GM12878 (cell line): Measurements from ENCODE around the gene CFAP57. TPM values are rescaled to one million over a fixed set of nuclear protein-coding genes. Genes with fewer than 3 reads are reported as not detected.

ENCODE experiments used
- ATAC-seq: fragments of 200-7000 bp; cut with Tn5 transposase; 3 replicates; pipeline ENCODE4 v1.9.1; 2020; ENCODE audit warnings: mild to moderate bottlenecking, moderate library complexity
- BruUV-seq: library from RNA; stranded (reverse); fragments of 400-500 nt; replicated peaks from 2 replicates; lab custom pipeline; 2021; lab: Mats Ljungman, UMichigan
- CTCF ChIA-PET: fragments of 300-600 bp; sonication (Branson Sonifier 250); formaldehyde crosslinking; extraction: SDS; loops from one replicate; lab custom pipeline; 2021; ENCODE audit warnings: inconsistent platforms; lab: Yijun Ruan, JAX
- POLR2A ChIA-PET: fragments of 350-600 bp; formaldehyde crosslinking; extraction: SDS; loops from one replicate; lab custom pipeline; 2021; ENCODE audit warnings: inconsistent platforms; lab: Charles Lee
- RAD21 ChIA-PET: fragments of 300-600 bp; sonication (Branson Sonifier 250); formaldehyde crosslinking; loops from one replicate; lab custom pipeline; 2023; ENCODE audit warnings: antibody characterized with exemption; ENCODE audit not compliant: unreplicated experiment; lab: Charles Lee
- SMC1A ChIA-PET: fragments of 300-600 bp; sonication (Branson Sonifier 250); formaldehyde crosslinking; loops from one replicate; lab custom pipeline; 2023; ENCODE audit not compliant: unreplicated experiment, uncharacterized antibody; lab: Charles Lee
- DNase-seq: peaks from one replicate; pipeline ENCODE4 v3.0.0-alpha.2; 2011; ENCODE audit warnings: low read depth, low spot score
- FAIRE-seq: peaks from 3 replicates; lab custom pipeline; 2011; peaks lifted over from hg19 to GRCh38; lab: Jason Lieb, UNC
- H2AFZ ChIP-seq: 2 replicates; pipeline ENCODE4 v1.6.0; 2011; ENCODE audit warnings: low read depth, low read length, control low read depth; ENCODE audit not compliant: control insufficient read depth
- H3K27ac ChIP-seq: 2 replicates; pipeline ENCODE4 v1.5.1; 2011; ENCODE audit warnings: control low read depth; ENCODE audit not compliant: control insufficient read depth, insufficient read depth
- H3K27me3 ChIP-seq, 2 experiments: replicated peaks in 1 of 2; 2 replicates each; pipeline versions ENCODE4 v1.6.0 to v1.6.1; 2011; ENCODE audit warnings: low read length in 1 of 2; ENCODE audit not compliant: control insufficient read depth in 2 of 2, insufficient read depth in 2 of 2
- H3K36me3 ChIP-seq, 2 experiments: 2 replicates each; pipeline ENCODE4 v1.5.1; 2011; ENCODE audit warnings: low read length in 1 of 2; ENCODE audit not compliant: control insufficient read depth in 2 of 2, insufficient read depth in 2 of 2
- H3K4me1 ChIP-seq: 2 replicates; pipeline ENCODE4 v1.6.1; 2011; ENCODE audit warnings: mild to moderate bottlenecking, low read length, moderate library complexity, mixed read lengths; ENCODE audit not compliant: control insufficient read depth, insufficient read depth
- H3K4me2 ChIP-seq: 2 replicates; pipeline ENCODE4 v1.6.0; 2011; ENCODE audit warnings: control low read depth; ENCODE audit not compliant: control insufficient read depth, insufficient read depth
- H3K4me3 ChIP-seq: fragments of 200-600 bp; sonication (generic); 2 replicates; pipeline ENCODE4 v1.5.1; 2016
- H3K79me2 ChIP-seq: 2 replicates; pipeline ENCODE4 v1.6.0; 2011; ENCODE audit warnings: low read length; ENCODE audit not compliant: control insufficient read depth, insufficient read depth
- H3K9ac ChIP-seq: 2 replicates; pipeline ENCODE4 v1.8.0; 2011; ENCODE audit warnings: low read length, control low read depth, mixed read lengths; ENCODE audit not compliant: control insufficient read depth, insufficient read depth
- H3K9me3 ChIP-seq: replicated peaks from 3 replicates; pipeline ENCODE4 v1.5.1; 2011; ENCODE audit warnings: mild to moderate bottlenecking, low read length; ENCODE audit not compliant: control insufficient read depth, insufficient read depth
- H4K20me1 ChIP-seq: 2 replicates; pipeline ENCODE4 v1.6.0; 2011; ENCODE audit not compliant: control insufficient read depth, insufficient read depth
- BRCA1 ChIP-seq: IDR thresholded peaks from 2 replicates; pipeline ENCODE4 v1.6.1; 2011; ENCODE audit warnings: low read depth, low read length, improper control_type of control experiment
- ETV6 ChIP-seq, 2 experiments: fragments of 450-650 bp in 1 of 2; IDR thresholded peaks in 1 of 2; conservative IDR thresholded peaks in 1 of 2; 2 replicates each; pipeline ENCODE4 v1.6.1; 2014; ENCODE audit warnings: antibody characterized with exemption in 1 of 2, borderline replicate concordance in 1 of 2, low read depth in 1 of 2, mild to moderate bottlenecking in 1 of 2, moderate library complexity in 1 of 2
- GATAD2B ChIP-seq: fragments of 450-650 bp; conservative IDR thresholded peaks from 2 replicates; pipeline ENCODE4 v1.6.1; 2017; ENCODE audit warnings: low read depth, mild to moderate bottlenecking, moderate library complexity
- HCFC1 ChIP-seq: fragments of 150-350 bp; IDR thresholded peaks from 2 replicates; pipeline ENCODE4 v1.6.1; 2014; ENCODE audit warnings: low read length
- HDAC6 ChIP-seq: fragments of 200-600 bp; sonication (generic); IDR thresholded peaks from one replicate; pipeline ENCODE4 v1.8.0; 2017; ENCODE audit warnings: antibody characterized with exemption; ENCODE audit not compliant: unreplicated experiment
- MYB ChIP-seq: fragments of 150-350 bp; IDR thresholded peaks from 2 replicates; pipeline ENCODE4 v1.6.1; 2014; ENCODE audit warnings: mild to moderate bottlenecking, low read depth, low read length, borderline replicate concordance
- SUZ12 ChIP-seq: fragments of 200-600 bp; sonication (generic); IDR thresholded peaks from one replicate; pipeline ENCODE4 v1.6.1; 2018; ENCODE audit warnings: antibody characterized with exemption, mild to moderate bottlenecking; ENCODE audit not compliant: unreplicated experiment
- WRNIP1 ChIP-seq: IDR thresholded peaks from 2 replicates; pipeline ENCODE4 v1.6.1; 2011; ENCODE audit warnings: low read depth, low read length, improper control_type of control experiment, borderline replicate concordance
- YY1 ChIP-seq: IDR thresholded peaks from 2 replicates; pipeline ENCODE4 v1.6.1; 2011; ENCODE audit warnings: low read depth, mild to moderate bottlenecking, low read length
- ZNF207 ChIP-seq: fragments of 450-650 bp; IDR thresholded peaks from 2 replicates; pipeline ENCODE4 v1.6.1; 2014; ENCODE audit warnings: antibody characterized with exemption, mild to moderate bottlenecking, borderline replicate concordance
- WGBS: methylation state at CpG from one replicate; pipeline ENCODE4 v1.1.6; 2016; ENCODE audit warnings: low lambda C conversion rate; ENCODE audit not compliant: insufficient replicate concordance, insufficient coverage; ENCODE audit errors: missing lambda C conversion rate; 5-methylcytosine and 5-hydroxymethylcytosine counted together
- in situ Hi-C: fragments of 300-500 bp; cut with MboI; formaldehyde crosslinking; loops from 9 replicates; pipeline ENCODE4 v1.14.3; 2018; ENCODE audit warnings: mixed read lengths
- intact Hi-C: fragments of 100-400 bp; cut with micrococcal nuclease; formaldehyde crosslinking; loops from one replicate; pipeline ENCODE4 v1.14.2; 2022; ENCODE audit not compliant: unreplicated experiment
- polyA plus RNA-seq, 11 experiments: library from polyadenylated mRNA; depleted of rRNA in 4 of 11; unstranded in 6 of 11; stranded (reverse) in 5 of 11; fragments of >200 nt; fragmentation: Nextera tagmentation in 4 of 11; fragmentation: Illumina TruSeq in 1 of 11; extraction: Ambion mirVana in 4 of 11; extraction: Trizol in 1 of 11; gene quantifications; 1 replicate in 1 of 11; 2 replicates in 10 of 11; pipeline versions ENCODE4 v1.2.1 to v1.2.3, GENCODE V29; 2011 to 2016; ENCODE audit warnings: inconsistent platforms in 2 of 11, missing spikeins in 2 of 11, low read depth in 1 of 11
- total RNA-seq, 4 experiments: library from RNA; depleted of rRNA in 3 of 4; stranded (reverse); fragments of >200 nt in 3 of 4; fragmentation: Illumina TruSeq in 1 of 4; extraction: Trizol in 1 of 4; gene quantifications; 2 replicates each; pipeline versions ENCODE4 v1.2.1 to v1.2.3, GENCODE V29; 2013 to 2021
- TF ChIP-seq, protein P1 (sequence below): fragments of 450-650 bp; conservative IDR thresholded peaks from 2 replicates; pipeline ENCODE4 v1.6.1; 2017; ENCODE audit warnings: mild to moderate bottlenecking, moderate library complexity
- TF ChIP-seq, protein P2 (sequence below): IDR thresholded peaks from 2 replicates; pipeline ENCODE4 v1.6.1; 2011; ENCODE audit warnings: low read depth, mild to moderate bottlenecking, low read length, moderate library complexity, borderline replicate concordance; ENCODE audit errors: extremely low read depth
- TF ChIP-seq, protein P3 (sequence below): fragments of 450-650 bp; IDR thresholded peaks from 2 replicates; pipeline ENCODE4 v1.6.1; 2018; ENCODE audit warnings: mild to moderate bottlenecking, low read depth, moderate library complexity; ENCODE audit not compliant: partially characterized antibody

Gene CFAP57
- total and polyA plus RNA-seq, 10 of the 15 experiments (the other 5 are each of a cell fraction or from before 2014, with no cell fraction given): 0.45 to 4.8 (median 1.3) TPM

DNA sequence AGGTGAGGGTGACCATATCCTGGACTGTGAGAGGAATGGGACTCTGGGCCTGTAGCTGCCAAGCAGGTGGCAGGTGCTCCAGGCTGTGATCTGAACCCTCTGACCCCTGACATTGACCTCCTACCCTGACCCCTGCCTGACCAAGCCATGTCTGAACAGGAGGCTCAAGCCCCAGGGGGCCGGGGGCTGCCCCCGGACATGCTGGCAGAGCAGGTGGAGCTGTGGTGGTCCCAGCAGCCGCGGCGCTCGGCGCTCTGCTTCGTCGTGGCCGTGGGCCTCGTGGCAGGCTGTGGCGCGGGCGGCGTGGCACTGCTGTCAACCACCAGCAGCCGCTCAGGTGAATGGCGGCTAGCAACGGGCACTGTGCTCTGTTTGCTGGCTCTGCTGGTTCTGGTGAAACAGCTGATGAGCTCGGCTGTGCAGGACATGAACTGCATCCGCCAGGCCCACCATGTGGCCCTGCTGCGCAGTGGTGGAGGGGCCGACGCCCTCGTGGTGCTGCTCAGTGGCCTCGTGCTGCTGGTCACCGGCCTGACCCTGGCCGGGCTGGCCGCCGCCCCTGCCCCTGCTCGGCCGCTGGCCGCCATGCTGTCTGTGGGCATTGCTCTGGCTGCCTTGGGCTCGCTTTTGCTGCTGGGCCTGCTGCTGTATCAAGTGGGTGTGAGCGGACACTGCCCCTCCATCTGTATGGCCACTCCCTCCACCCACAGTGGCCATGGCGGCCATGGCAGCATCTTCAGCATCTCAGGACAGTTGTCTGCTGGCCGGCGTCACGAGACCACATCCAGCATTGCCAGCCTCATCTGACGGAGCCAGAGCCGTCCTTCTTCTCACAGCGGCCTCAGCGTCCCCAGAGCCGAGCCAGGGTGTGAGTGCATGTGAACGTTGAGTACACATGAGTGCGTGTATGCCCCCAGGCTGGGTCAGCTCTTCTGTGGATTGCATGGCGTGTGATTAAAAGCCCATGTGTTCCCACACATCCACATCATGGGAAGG, 100.7 kb downstream of the CFAP57 start:
- POLR2A ChIA-PET: no interaction called here
- H3K4me3 ChIP-seq: no peak overlapping the region
- ATAC-seq (no peak), FAIRE-seq (no peak), DNase-seq (no peak)
- RAD21 ChIA-PET: no interaction called here
- SMC1A ChIA-PET: interaction anchor here (1.4 kb wide), 1 partner anchor 20 kb away, joined by 3 read pairs; no protein-coding TSS in a partner anchor
- no peaks in the 10 kb centered on the region; a peak in 1 of 4 replicates for H3K27me3 ChIP-seq
- no peak overlapping the region for H3K27ac ChIP-seq
- CTCF ChIA-PET: no interaction called here
- peaks cover 4% of the 10 kb centered on the region; the same call in 1 of the 2 replicates for H3K4me1 ChIP-seq
- H3K9me3 ChIP-seq: no peaks in the 10 kb centered on the region
- H3K36me3 ChIP-seq: no peaks in the 10 kb centered on the region
- TF ChIP-seq, protein P1, sequence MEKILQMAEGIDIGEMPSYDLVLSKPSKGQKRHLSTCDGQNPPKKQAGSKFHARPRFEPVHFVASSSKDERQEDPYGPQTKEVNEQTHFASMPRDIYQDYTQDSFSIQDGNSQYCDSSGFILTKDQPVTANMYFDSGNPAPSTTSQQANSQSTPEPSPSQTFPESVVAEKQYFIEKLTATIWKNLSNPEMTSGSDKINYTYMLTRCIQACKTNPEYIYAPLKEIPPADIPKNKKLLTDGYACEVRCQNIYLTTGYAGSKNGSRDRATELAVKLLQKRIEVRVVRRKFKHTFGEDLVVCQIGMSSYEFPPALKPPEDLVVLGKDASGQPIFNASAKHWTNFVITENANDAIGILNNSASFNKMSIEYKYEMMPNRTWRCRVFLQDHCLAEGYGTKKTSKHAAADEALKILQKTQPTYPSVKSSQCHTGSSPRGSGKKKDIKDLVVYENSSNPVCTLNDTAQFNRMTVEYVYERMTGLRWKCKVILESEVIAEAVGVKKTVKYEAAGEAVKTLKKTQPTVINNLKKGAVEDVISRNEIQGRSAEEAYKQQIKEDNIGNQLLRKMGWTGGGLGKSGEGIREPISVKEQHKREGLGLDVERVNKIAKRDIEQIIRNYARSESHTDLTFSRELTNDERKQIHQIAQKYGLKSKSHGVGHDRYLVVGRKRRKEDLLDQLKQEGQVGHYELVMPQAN: no peak
- TF ChIP-seq ETV6 (conservative IDR thresholded peaks at IDR 0.05 in 1 of 2, IDR thresholded peaks at IDR 0.05 in 1 of 2; ENCODE audit: borderline replicate concordance in 1 of 2, low read depth in 1 of 2): no peak
- no peak for TF ChIP-seq WRNIP1
- TF ChIP-seq GATAD2B: no peak
- TF ChIP-seq HDAC6: no peak
- no peak for TF ChIP-seq SUZ12
- TF ChIP-seq HCFC1: no peak
- TF ChIP-seq, protein P2, sequence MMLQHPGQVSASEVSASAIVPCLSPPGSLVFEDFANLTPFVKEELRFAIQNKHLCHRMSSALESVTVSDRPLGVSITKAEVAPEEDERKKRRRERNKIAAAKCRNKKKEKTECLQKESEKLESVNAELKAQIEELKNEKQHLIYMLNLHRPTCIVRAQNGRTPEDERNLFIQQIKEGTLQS: no peak
- TF ChIP-seq, protein P3, sequence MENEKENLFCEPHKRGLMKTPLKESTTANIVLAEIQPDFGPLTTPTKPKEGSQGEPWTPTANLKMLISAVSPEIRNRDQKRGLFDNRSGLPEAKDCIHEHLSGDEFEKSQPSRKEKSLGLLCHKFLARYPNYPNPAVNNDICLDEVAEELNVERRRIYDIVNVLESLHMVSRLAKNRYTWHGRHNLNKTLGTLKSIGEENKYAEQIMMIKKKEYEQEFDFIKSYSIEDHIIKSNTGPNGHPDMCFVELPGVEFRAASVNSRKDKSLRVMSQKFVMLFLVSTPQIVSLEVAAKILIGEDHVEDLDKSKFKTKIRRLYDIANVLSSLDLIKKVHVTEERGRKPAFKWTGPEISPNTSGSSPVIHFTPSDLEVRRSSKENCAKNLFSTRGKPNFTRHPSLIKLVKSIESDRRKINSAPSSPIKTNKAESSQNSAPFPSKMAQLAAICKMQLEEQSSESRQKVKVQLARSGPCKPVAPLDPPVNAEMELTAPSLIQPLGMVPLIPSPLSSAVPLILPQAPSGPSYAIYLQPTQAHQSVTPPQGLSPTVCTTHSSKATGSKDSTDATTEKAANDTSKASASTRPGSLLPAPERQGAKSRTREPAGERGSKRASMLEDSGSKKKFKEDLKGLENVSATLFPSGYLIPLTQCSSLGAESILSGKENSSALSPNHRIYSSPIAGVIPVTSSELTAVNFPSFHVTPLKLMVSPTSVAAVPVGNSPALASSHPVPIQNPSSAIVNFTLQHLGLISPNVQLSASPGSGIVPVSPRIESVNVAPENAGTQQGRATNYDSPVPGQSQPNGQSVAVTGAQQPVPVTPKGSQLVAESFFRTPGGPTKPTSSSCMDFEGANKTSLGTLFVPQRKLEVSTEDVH: no peak
- TF ChIP-seq ZNF207: no peak
- no peak for TF ChIP-seq YY1
- no peak for TF ChIP-seq BRCA1
- no peak for TF ChIP-seq MYB
- no peaks in the 10 kb centered on the region for H4K20me1 ChIP-seq
- H3K79me2 ChIP-seq: no peaks in the 10 kb centered on the region
- BruUV-seq: no TSS peak
- WGBS: 83% methylated on average over 45 of the region's 46 CpGs
- in situ Hi-C loops (no loop called here), intact Hi-C loops (no loop called here)
- H3K4me2 ChIP-seq: no peak overlapping the region
- H2AFZ ChIP-seq: no peak overlapping the region
- no peak overlapping the region for H3K9ac ChIP-seq
